Upper lobe of left lung (tissue), 4 donors: ENCODE data around the gene MON1A.

ENCODE experiments used
- CTCF ChIP-seq, 6 experiments: fragments of 450-650 bp in 4 of 6; fragments of 200-600 bp in 2 of 6; sonication (generic) in 2 of 6; IDR thresholded peaks; one replicate each; pipeline ENCODE4 v1.5.1; 2016 to 2019; ENCODE audit warnings: antibody characterized with exemption in 6 of 6
- POLR2A ChIP-seq, 4 donors: fragments of 450-650 bp; IDR thresholded peaks; one replicate each; pipeline ENCODE4 v1.5.1; 2016 to 2017; ENCODE audit warnings: antibody characterized with exemption in 4 of 4, mild to moderate bottlenecking in 2 of 4

GRCh38 chr3:49930168-49930690 is 618 bp upstream of the MON1A start:
- no peak for TF ChIP-seq POLR2A (IDR thresholded peaks at IDR 0.05)
- no peak for TF ChIP-seq CTCF (IDR thresholded peaks at IDR 0.05)
